Endometrium (tissue), 2 donors: Measurements from ENCODE around the gene SLC39A11.
"Not testable (repeated sequence)": the region's sequence is repeated elsewhere in the genome, so short reads cannot be mapped to it uniquely, and the experiment has no call there.

Experiments
- FAIRE-seq: peaks from 2 replicates; lab custom pipeline; 2012; peaks lifted over from hg19 to GRCh38; lab: Jason Lieb, UNC
- donor health status: control.
- donor health status: control.

SLC39A11 gene

GRCh38 chr17:73107191-73107590 is 14.7 kb upstream of the SLC39A11 start:
- FAIRE-seq, result no peak

- FAIRE-seq, result no peak
Measured at GRCh38 chr17:73105431-73105830, 12.9 kb upstream of the SLC39A11 start.

- FAIRE-seq, result no peak
Measured at GRCh38 chr17:73104450-73104849, 12.0 kb upstream of the SLC39A11 start.

- FAIRE-seq, result no peak
Measured at GRCh38 chr17:73103641-73104335, 11.3 kb upstream of the SLC39A11 start.

- no peak for FAIRE-seq
Measured at GRCh38 chr17:73101031-73101430, 8.5 kb upstream of the SLC39A11 start.

GRCh38 chr17:73100363-73100762 is 7.9 kb upstream of the SLC39A11 start:
- FAIRE-seq, result no peak

- FAIRE-seq, result no peak
Measured at GRCh38 chr17:73099511-73099910, 7.0 kb upstream of the SLC39A11 start.

GRCh38 chr17:73098919-73099318 is 6.4 kb upstream of the SLC39A11 start:
- no peak for FAIRE-seq

- FAIRE-seq, result not testable (repeated sequence)
Measured at GRCh38 chr17:73097973-73098765, 5.7 kb upstream of the SLC39A11 start.

GRCh38 chr17:73096866-73097265 is 4.4 kb upstream of the SLC39A11 start:
- no peak for FAIRE-seq

- FAIRE-seq, result no peak
Measured at GRCh38 chr17:73096211-73096610, 3.7 kb upstream of the SLC39A11 start.

GRCh38 chr17:73093286-73093685 is 798 bp upstream of the SLC39A11 start:
- no peak for FAIRE-seq

- FAIRE-seq, result no peak
Measured at GRCh38 chr17:73091770-73092522, 542 bp downstream of the SLC39A11 start.

GRCh38 chr17:73091410-73091769 is 1.1 kb downstream of the SLC39A11 start:
- no peak for FAIRE-seq

GRCh38 chr17:73090396-73091202 is 1.9 kb downstream of the SLC39A11 start:
- FAIRE-seq, result no peak

GRCh38 chr17:73089322-73090317 is 2.9 kb downstream of the SLC39A11 start:
- FAIRE-seq, result no peak

- FAIRE-seq, result no peak
Measured at GRCh38 chr17:73088561-73088960, 3.9 kb downstream of the SLC39A11 start.

GRCh38 chr17:73083432-73083831 is 9.1 kb downstream of the SLC39A11 start:
- no peak for FAIRE-seq

- no peak for FAIRE-seq
Measured at GRCh38 chr17:73074566-73074965, 17.9 kb downstream of the SLC39A11 start.

GRCh38 chr17:73072219-73072962 is 20.1 kb downstream of the SLC39A11 start:
- FAIRE-seq, result no peak
